HCT116 (cell line): ENCODE data around the gene USP28. TPM values are rescaled to one million over a fixed set of nuclear protein-coding genes. Genes with fewer than 3 reads are reported as not detected.

ENCODE experiments used
- ATAC-seq: fragments of 200-7000 bp; cut with Tn5 transposase; 2 replicates; pipeline ENCODE4 v1.9.1; 2020; ENCODE audit warnings: mild to moderate bottlenecking, moderate library complexity
- BruUV-seq: library from RNA; stranded (reverse); fragments of 400-500 nt; replicated peaks from 2 replicates; lab custom pipeline; 2021; lab: Mats Ljungman, UMichigan
- CTCF ChIA-PET: fragments of 300-600 bp; sonication (Branson Sonifier 250); formaldehyde crosslinking; loops from one replicate; lab custom pipeline; 2021; ENCODE audit warnings: antibody characterized with exemption; lab: Charles Lee
- POLR2A ChIA-PET: fragments of 300-600, 350-600 bp; sonication (Branson Sonifier 250); formaldehyde crosslinking; loops from one replicate; lab custom pipeline; 2021; ENCODE audit warnings: antibody characterized with exemption; lab: Charles Lee
- RAD21 ChIA-PET, 2 experiments: fragments of 300-600 bp; sonication (Branson Sonifier 250); formaldehyde crosslinking; loops; one replicate each; lab custom pipeline; 2023; ENCODE audit warnings: low total read pairs in 2 of 2; ENCODE audit not compliant: uncharacterized antibody in 2 of 2, unreplicated experiment in 2 of 2, low non-redundant PET in 1 of 2; lab: Charles Lee
- DNase-seq: peaks from one replicate; pipeline ENCODE4 v3.0.0-alpha.2; 2010; ENCODE audit warnings: low read depth, low spot score
- H2AFZ ChIP-seq: fragments of 200-600 bp; shearing (Covaris generic), sonication (generic); 2 replicates; pipeline ENCODE4 v1.6.1; 2017; ENCODE audit warnings: low read depth, mixed run types, mixed read lengths, antibody characterized with exemption, low read length; ENCODE audit not compliant: poor library complexity, severe bottlenecking
- H3K27ac ChIP-seq: 2 replicates; pipeline ENCODE4 v1.5.1; 2012; ENCODE audit warnings: low read depth, low read length
- H3K27me3 ChIP-seq: fragments of 200-600 bp; sonication (generic); 2 replicates; pipeline ENCODE4 v1.6.1; 2016; ENCODE audit warnings: mixed run types, low read length, mixed read lengths; ENCODE audit not compliant: insufficient read depth
- H3K36me3 ChIP-seq, 2 experiments: fragments of 200-500 bp in 1 of 2; fragments of 200-600 bp in 1 of 2; sonication (Bioruptor generic) in 1 of 2; sonication (generic) in 1 of 2; 2 replicates each; pipeline versions ENCODE4 v1.5.1 to v1.6.1; 2014 to 2016; ENCODE audit warnings: low read length in 2 of 2, inconsistent platforms in 1 of 2, mixed read lengths in 1 of 2, mixed run types in 1 of 2; ENCODE audit not compliant: insufficient read depth in 2 of 2, control insufficient read depth in 1 of 2
- H3K4me1 ChIP-seq, 2 experiments: fragments of 200-600 bp in 1 of 2; sonication (generic) in 1 of 2; 2 replicates each; pipeline versions ENCODE4 v1.5.1 to v1.6.1; 2012 to 2017; ENCODE audit warnings: low read length in 2 of 2, inconsistent platforms in 1 of 2, mild to moderate bottlenecking in 1 of 2, mixed read lengths in 1 of 2, mixed run types in 1 of 2, moderate library complexity in 1 of 2; ENCODE audit not compliant: insufficient read depth in 2 of 2, control insufficient read depth in 1 of 2
- H3K4me2 ChIP-seq: fragments of 200-600 bp; sonication (generic); 2 replicates; pipeline ENCODE4 v1.6.1; 2017; ENCODE audit warnings: mixed run types, low read length, mixed read lengths
- H3K4me3 ChIP-seq, 2 experiments: fragments of 200-600 bp in 1 of 2; sonication (generic) in 1 of 2; replicated peaks in 1 of 2; 2 replicates each; pipeline ENCODE4 v1.5.1; 2011 to 2016; ENCODE audit warnings: low read length in 2 of 2, control low read depth in 1 of 2, low read depth in 1 of 2, mild to moderate bottlenecking in 1 of 2, mixed read lengths in 1 of 2, mixed run types in 1 of 2
- H3K79me2 ChIP-seq: fragments of 200-600 bp; sonication (generic); 2 replicates; pipeline ENCODE4 v1.6.1; 2017; ENCODE audit warnings: mild to moderate bottlenecking, mixed run types, low read length, moderate library complexity, mixed read lengths; ENCODE audit not compliant: insufficient read depth
- H3K9ac ChIP-seq: fragments of 200-600 bp; sonication (generic); 2 replicates; pipeline ENCODE4 v1.6.1; 2016; ENCODE audit warnings: low read length, mixed read lengths
- H3K9me2 ChIP-seq: fragments of 200-600 bp; sonication (generic), shearing (Covaris generic); 2 replicates; pipeline ENCODE4 v1.6.1; 2017; ENCODE audit warnings: mixed run types, mild to moderate bottlenecking, moderate library complexity; ENCODE audit not compliant: insufficient read depth
- H3K9me3 ChIP-seq, 2 experiments: fragments of 200-500 bp in 1 of 2; fragments of 200-600 bp in 1 of 2; sonication (Bioruptor generic) in 1 of 2; sonication (generic) in 1 of 2; 2 replicates each; pipeline ENCODE4 v1.6.1; 2014 to 2017; ENCODE audit warnings: low read length in 2 of 2, mixed read lengths in 2 of 2, inconsistent platforms in 1 of 2, low read depth in 1 of 2, mild to moderate bottlenecking in 1 of 2, mixed run types in 1 of 2, moderate library complexity in 1 of 2; ENCODE audit not compliant: control insufficient read depth in 1 of 2, insufficient read depth in 1 of 2
- H4K20me1 ChIP-seq: fragments of 200-600 bp; sonication (generic), shearing (Covaris generic); 2 replicates; pipeline ENCODE4 v1.6.1; 2017; ENCODE audit warnings: mixed run types, mild to moderate bottlenecking, moderate library complexity; ENCODE audit not compliant: insufficient read depth
- CEBPB ChIP-seq: IDR thresholded peaks from 2 replicates; pipeline ENCODE4 v1.6.1; 2012; ENCODE audit warnings: low read depth
- ELF1 ChIP-seq: IDR thresholded peaks from 2 replicates; pipeline ENCODE4 v1.6.1; 2012; ENCODE audit warnings: low read depth, borderline replicate concordance
- EZH2 ChIP-seq: fragments of 200-600 bp; sonication (generic); IDR thresholded peaks from 2 replicates; pipeline ENCODE4 v1.6.1; 2017; ENCODE audit warnings: antibody characterized with exemption, mixed run types
- JUND ChIP-seq: IDR thresholded peaks from 2 replicates; pipeline ENCODE4 v1.6.1; 2012
- POLR2AphosphoS5 ChIP-seq: IDR thresholded peaks from 2 replicates; pipeline ENCODE4 v1.6.1; 2011; ENCODE audit warnings: mild to moderate bottlenecking, low read depth, low read length, moderate library complexity
- RAD21 ChIP-seq: IDR thresholded peaks from 2 replicates; pipeline ENCODE4 v1.6.1; 2012; ENCODE audit warnings: low read depth, mild to moderate bottlenecking
- SIN3A ChIP-seq: IDR thresholded peaks from 2 replicates; pipeline ENCODE4 v1.6.1; 2012; ENCODE audit warnings: low read depth
- SRF ChIP-seq: IDR thresholded peaks from 2 replicates; pipeline ENCODE4 v1.6.1; 2012; ENCODE audit warnings: low read depth
- TCF7L2 ChIP-seq: IDR thresholded peaks from 2 replicates; pipeline ENCODE4 v1.7.0; 2011; ENCODE audit warnings: borderline replicate concordance, inconsistent platforms; ENCODE audit not compliant: insufficient read depth, insufficient read length; ENCODE audit errors: extremely low read depth
- ZFX ChIP-seq: fragments of 450-650 bp; IDR thresholded peaks from 2 replicates; pipeline ENCODE4 v1.6.1; 2017
- ZNF274 ChIP-seq: fragments of 200-500 bp; sonication (Bioruptor generic); IDR thresholded peaks from 2 replicates; pipeline ENCODE4 v1.6.1; 2014; ENCODE audit warnings: mild to moderate bottlenecking, low read depth, low read length, inconsistent platforms
- intact Hi-C: fragments of 100-400 bp; cut with micrococcal nuclease; formaldehyde crosslinking; loops from 2 replicates; pipeline ENCODE4 v1.10.0; 2022
- total RNA-seq: library from RNA; stranded (reverse); gene quantifications from one replicate; pipeline ENCODE4 v1.2.1, GENCODE V29; 2021; ENCODE audit not compliant: unreplicated experiment
- TF ChIP-seq, protein P1 (sequence below): IDR thresholded peaks from 2 replicates; pipeline ENCODE4 v1.6.1; 2012; ENCODE audit warnings: low read depth
- TF ChIP-seq, protein P2 (sequence below), 3 experiments: fragments of 200-600 bp in 1 of 3; sonication (generic) in 1 of 3; IDR thresholded peaks in 2 of 3; conservative IDR thresholded peaks in 1 of 3; 2 replicates each; pipeline ENCODE4 v1.5.1; 2012 to 2017; ENCODE audit warnings: low read depth in 2 of 3, low read length in 2 of 3, antibody characterized with exemption in 1 of 3, borderline replicate concordance in 1 of 3, control low read depth in 1 of 3, mild to moderate bottlenecking in 1 of 3, mixed read lengths in 1 of 3, mixed run types in 1 of 3, moderate library complexity in 1 of 3; ENCODE audit not compliant: insufficient read depth in 1 of 3
- TF ChIP-seq, protein P3 (sequence below): IDR thresholded peaks from 2 replicates; pipeline ENCODE4 v1.6.1; 2012

The USP28 gene
- total RNA-seq, 1 experiment from 2014 or later: 23.5 TPM

DNA sequence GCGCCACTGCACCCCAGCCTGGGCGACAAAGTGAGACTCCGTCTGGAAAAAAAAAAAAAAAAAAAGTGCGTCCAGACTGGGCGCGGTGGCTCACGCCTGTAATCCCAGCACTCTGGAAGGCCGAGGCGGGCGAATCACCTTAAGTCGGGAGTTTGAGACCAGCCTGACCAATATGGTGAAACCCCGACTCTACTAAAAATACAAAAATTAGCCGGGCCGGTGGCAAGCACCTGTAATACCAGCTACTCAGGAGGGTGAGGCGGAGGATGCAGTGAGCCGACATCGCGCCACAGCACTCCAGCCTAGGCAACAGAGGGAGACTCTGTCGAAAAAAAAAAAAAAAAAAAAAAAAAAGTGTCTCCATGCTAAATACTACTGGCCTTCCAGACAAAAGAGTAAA, 1.3 kb downstream of the USP28 start:
- intact Hi-C loops: loop anchor here (5.0 to 10.0 kb wide), 2 partner anchors 528 to 559 kb away; partner anchors contain the start of genes C11orf71, RBM7 and TTC12
- ATAC-seq (no peak), DNase-seq (no peak)
- no peaks in the 10 kb centered on the region for H3K27me3 ChIP-seq
- H3K4me2 ChIP-seq: peak overlapping the region; percentile 70
- H3K9me3 ChIP-seq: no peaks in the 10 kb centered on the region
- peaks cover 22% of the 10 kb centered on the region; the same call in 1 of the 2 replicates for H3K79me2 ChIP-seq
- no peaks in the 10 kb centered on the region for H3K36me3 ChIP-seq
- no peak overlapping the region for H2AFZ ChIP-seq
- TF ChIP-seq ZNF274 (no peak), POLR2AphosphoS5 (no peak), CEBPB (no peak), ELF1 (no peak), SIN3A (no peak), SRF (no peak), JUND (no peak), ZFX (no peak), TCF7L2 (no peak), RAD21 (no peak), EZH2 (no peak)
- TF ChIP-seq, protein P1, sequence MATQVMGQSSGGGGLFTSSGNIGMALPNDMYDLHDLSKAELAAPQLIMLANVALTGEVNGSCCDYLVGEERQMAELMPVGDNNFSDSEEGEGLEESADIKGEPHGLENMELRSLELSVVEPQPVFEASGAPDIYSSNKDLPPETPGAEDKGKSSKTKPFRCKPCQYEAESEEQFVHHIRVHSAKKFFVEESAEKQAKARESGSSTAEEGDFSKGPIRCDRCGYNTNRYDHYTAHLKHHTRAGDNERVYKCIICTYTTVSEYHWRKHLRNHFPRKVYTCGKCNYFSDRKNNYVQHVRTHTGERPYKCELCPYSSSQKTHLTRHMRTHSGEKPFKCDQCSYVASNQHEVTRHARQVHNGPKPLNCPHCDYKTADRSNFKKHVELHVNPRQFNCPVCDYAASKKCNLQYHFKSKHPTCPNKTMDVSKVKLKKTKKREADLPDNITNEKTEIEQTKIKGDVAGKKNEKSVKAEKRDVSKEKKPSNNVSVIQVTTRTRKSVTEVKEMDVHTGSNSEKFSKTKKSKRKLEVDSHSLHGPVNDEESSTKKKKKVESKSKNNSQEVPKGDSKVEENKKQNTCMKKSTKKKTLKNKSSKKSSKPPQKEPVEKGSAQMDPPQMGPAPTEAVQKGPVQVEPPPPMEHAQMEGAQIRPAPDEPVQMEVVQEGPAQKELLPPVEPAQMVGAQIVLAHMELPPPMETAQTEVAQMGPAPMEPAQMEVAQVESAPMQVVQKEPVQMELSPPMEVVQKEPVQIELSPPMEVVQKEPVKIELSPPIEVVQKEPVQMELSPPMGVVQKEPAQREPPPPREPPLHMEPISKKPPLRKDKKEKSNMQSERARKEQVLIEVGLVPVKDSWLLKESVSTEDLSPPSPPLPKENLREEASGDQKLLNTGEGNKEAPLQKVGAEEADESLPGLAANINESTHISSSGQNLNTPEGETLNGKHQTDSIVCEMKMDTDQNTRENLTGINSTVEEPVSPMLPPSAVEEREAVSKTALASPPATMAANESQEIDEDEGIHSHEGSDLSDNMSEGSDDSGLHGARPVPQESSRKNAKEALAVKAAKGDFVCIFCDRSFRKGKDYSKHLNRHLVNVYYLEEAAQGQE: no peak
- TF ChIP-seq, protein P2, sequence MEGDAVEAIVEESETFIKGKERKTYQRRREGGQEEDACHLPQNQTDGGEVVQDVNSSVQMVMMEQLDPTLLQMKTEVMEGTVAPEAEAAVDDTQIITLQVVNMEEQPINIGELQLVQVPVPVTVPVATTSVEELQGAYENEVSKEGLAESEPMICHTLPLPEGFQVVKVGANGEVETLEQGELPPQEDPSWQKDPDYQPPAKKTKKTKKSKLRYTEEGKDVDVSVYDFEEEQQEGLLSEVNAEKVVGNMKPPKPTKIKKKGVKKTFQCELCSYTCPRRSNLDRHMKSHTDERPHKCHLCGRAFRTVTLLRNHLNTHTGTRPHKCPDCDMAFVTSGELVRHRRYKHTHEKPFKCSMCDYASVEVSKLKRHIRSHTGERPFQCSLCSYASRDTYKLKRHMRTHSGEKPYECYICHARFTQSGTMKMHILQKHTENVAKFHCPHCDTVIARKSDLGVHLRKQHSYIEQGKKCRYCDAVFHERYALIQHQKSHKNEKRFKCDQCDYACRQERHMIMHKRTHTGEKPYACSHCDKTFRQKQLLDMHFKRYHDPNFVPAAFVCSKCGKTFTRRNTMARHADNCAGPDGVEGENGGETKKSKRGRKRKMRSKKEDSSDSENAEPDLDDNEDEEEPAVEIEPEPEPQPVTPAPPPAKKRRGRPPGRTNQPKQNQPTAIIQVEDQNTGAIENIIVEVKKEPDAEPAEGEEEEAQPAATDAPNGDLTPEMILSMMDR (IDR thresholded peaks at IDR 0.05 in 2 of 3, conservative IDR thresholded peaks at IDR 0.05 in 1 of 3; ENCODE audit: borderline replicate concordance in 1 of 3, insufficient read depth in 1 of 3, low read depth in 2 of 3, low read length in 2 of 3): no peak
- TF ChIP-seq, protein P3, sequence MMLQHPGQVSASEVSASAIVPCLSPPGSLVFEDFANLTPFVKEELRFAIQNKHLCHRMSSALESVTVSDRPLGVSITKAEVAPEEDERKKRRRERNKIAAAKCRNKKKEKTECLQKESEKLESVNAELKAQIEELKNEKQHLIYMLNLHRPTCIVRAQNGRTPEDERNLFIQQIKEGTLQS: no peak
- peaks cover 0 to 22% of the 10 kb centered on the region in 2 experiments; a peak in 3 of 4 replicates for H3K4me1 ChIP-seq
- no peaks in the 10 kb centered on the region for H3K9me2 ChIP-seq
- ChIA-PET RAD21 (no interaction called here), CTCF (no interaction called here), POLR2A (no interaction called here)
- 0 out of 2 replicates have a peak overlapping the region, but pooled peaks have one; percentile 77 for H3K9ac ChIP-seq
- peak overlapping the region; percentile 60 to 80 for H3K4me3 ChIP-seq
- BruUV-seq: no TSS peak
- H4K20me1 ChIP-seq: no peaks in the 10 kb centered on the region
- H3K27ac ChIP-seq: no peak overlapping the region
